Smooth muscle cell (in vitro differentiated cells): Measurements from ENCODE around the gene BARD1. TPM values are rescaled to one million over a fixed set of nuclear protein-coding genes. Genes with fewer than 3 reads are reported as not detected.
"Not testable (repeated sequence)": the region's sequence is repeated elsewhere in the genome, so short reads cannot be mapped to it uniquely, and the experiment has no call there.

ENCODE experiments used
- DNase-seq: peaks from one replicate; lab custom pipeline; 2025; ENCODE audit not compliant: unreplicated experiment; lab: John Stamatoyannopoulos, UW
- H2AFZ ChIP-seq: fragments of 200-600 bp; sonication (generic); 2 replicates; pipeline ENCODE4 v1.6.0; 2016; ENCODE audit warnings: antibody characterized with exemption, low read depth, mild to moderate bottlenecking
- H3F3A ChIP-seq: fragments of 200-600 bp; sonication (generic); 2 replicates; pipeline ENCODE4 v1.6.0; 2017; ENCODE audit warnings: antibody characterized with exemption, low read depth
- H3K27ac ChIP-seq: fragments of 200-600 bp; sonication (generic); 2 replicates; pipeline ENCODE4 v1.5.1; 2016; ENCODE audit warnings: low read depth, mild to moderate bottlenecking
- H3K27me3 ChIP-seq: fragments of 200-600 bp; sonication (generic); 2 replicates; pipeline ENCODE4 v1.6.1; 2016; ENCODE audit warnings: low read depth, mild to moderate bottlenecking
- H3K36me3 ChIP-seq: fragments of 200-600 bp; sonication (generic); 2 replicates; pipeline ENCODE4 v1.5.1; 2016; ENCODE audit warnings: low read depth
- H3K4me1 ChIP-seq: fragments of 200-600 bp; sonication (generic); 2 replicates; pipeline ENCODE4 v1.5.1; 2016; ENCODE audit warnings: low read depth
- H3K4me2 ChIP-seq: fragments of 200-600 bp; sonication (generic); 2 replicates; pipeline ENCODE4 v1.6.0; 2016; ENCODE audit warnings: mild to moderate bottlenecking
- H3K4me3 ChIP-seq: fragments of 200-600 bp; sonication (generic); 2 replicates; pipeline ENCODE4 v1.5.1; 2016; ENCODE audit warnings: mild to moderate bottlenecking
- H3K79me2 ChIP-seq: fragments of 200-600 bp; sonication (generic); 2 replicates; pipeline ENCODE4 v1.6.0; 2016; ENCODE audit warnings: low read depth, mild to moderate bottlenecking
- H3K9ac ChIP-seq: fragments of 200-600 bp; sonication (generic); 2 replicates; pipeline ENCODE4 v1.6.0; 2016; ENCODE audit warnings: low read depth
- H3K9me3 ChIP-seq: fragments of 200-600 bp; sonication (generic); replicated peaks from 2 replicates; pipeline ENCODE4 v1.5.1; 2016; ENCODE audit warnings: low read depth
- H4K20me1 ChIP-seq: fragments of 200-600 bp; sonication (generic); 2 replicates; pipeline ENCODE4 v1.6.0; 2016; ENCODE audit warnings: low read depth
- CTCF ChIP-seq: fragments of 200-600 bp; sonication (generic); IDR thresholded peaks from 2 replicates; pipeline ENCODE4 v1.5.1; 2017; ENCODE audit warnings: borderline replicate concordance, mild to moderate bottlenecking, antibody characterized with exemption; ENCODE audit not compliant: insufficient read depth, poor library complexity, severe bottlenecking
- WGBS: methylation state at CpG from one replicate; pipeline ENCODE4 v1.1.7; 2016; ENCODE audit warnings: low lambda C conversion rate; 5-methylcytosine and 5-hydroxymethylcytosine counted together
- polyA plus RNA-seq: library from polyadenylated mRNA; unstranded; fragments of >200 nt; fragmentation: Nextera tagmentation; extraction: Ambion mirVana; gene quantifications from 2 replicates; pipeline ENCODE4 v1.2.1, GENCODE V29; 2016
- total RNA-seq: library from RNA; depleted of rRNA; stranded (reverse); fragments of >200 nt; gene quantifications from 2 replicates; pipeline ENCODE4 v1.2.3, GENCODE V29; 2014

BARD1 gene
- total and polyA plus RNA-seq, 2 experiments from 2014 or later, result 6.0 to 9.9 TPM

- Histone ChIP-seq H2AFZ (no peak overlapping the region), H3K4me3 (no peak overlapping the region), H3K4me1 (peaks cover under 1% of the 10 kb centered on the region), H3K79me2 (peaks cover 77% of the 10 kb centered on the region), H3K27ac (no peak overlapping the region), H3K9ac (no peak overlapping the region), H3F3A (no peaks in the 10 kb centered on the region), H3K27me3 (no peaks in the 10 kb centered on the region), H3K9me3 (no peaks in the 10 kb centered on the region), H3K4me2 (no peak overlapping the region), H4K20me1 (no peaks in the 10 kb centered on the region), H3K36me3 (no peaks in the 10 kb centered on the region)
- TF ChIP-seq CTCF, result no peak
- DNase-seq, result no peak
- 95% methylated on average over 3 of the region's 3 CpGs for WGBS
These were observed 7.6 kb downstream of the BARD1 start for GRCh38 chr2:214801768-214802397.

DNA sequence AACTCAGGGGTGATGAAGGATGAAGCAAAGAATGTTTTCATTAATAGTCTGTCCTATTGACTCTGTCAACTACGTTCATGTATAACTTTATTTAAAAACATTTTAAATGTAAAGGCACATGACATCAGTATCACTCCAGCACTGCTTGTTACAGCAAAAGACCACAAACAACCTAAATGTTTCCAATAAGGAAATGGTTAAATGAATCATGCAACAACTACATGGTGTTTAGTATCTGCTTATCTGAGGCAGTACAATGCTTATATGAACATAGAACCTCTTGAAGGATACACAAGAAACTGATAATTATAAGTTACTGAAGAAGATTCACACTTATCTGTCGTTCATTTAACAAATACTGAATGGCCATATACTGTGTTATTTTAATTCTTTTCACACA is 8.4 kb downstream of the BARD1 start:
- Histone ChIP-seq H3F3A (no peaks in the 10 kb centered on the region), H3K4me3 (no peak overlapping the region), H2AFZ (no peak overlapping the region), H3K4me1 (no peaks in the 10 kb centered on the region), H3K9ac (no peak overlapping the region), H3K9me3 (no peaks in the 10 kb centered on the region), H4K20me1 (no peaks in the 10 kb centered on the region), H3K27ac (no peak overlapping the region), H3K4me2 (no peak overlapping the region), H3K36me3 (no peaks in the 10 kb centered on the region), H3K79me2 (peaks cover 69% of the 10 kb centered on the region), H3K27me3 (no peaks in the 10 kb centered on the region)
- DNase-seq, result no peak
- TF ChIP-seq CTCF, result no peak
- WGBS, result 88% methylated on average over 2 of the region's 2 CpGs

DNA sequence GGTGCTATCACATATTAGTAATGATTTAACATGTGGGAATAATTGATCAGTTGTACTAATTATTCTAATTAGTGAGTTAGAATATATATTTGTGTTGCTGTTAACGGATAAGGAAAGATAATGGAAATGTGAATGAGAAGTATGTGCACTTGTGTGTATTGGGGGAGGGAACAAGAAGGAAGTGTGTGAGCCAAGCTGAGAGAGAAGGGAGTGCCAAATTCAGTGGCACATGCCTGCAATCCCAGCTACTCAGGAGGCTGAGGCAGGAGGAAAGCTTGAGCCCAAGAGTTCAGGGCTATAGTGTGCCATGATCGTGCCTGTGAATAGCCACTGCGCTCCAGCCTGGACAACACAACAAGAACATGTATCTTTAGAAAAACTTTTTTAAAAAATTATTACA is 9.3 kb downstream of the BARD1 start:
- DNase-seq, result no peak
- Histone ChIP-seq H3K79me2 (peaks cover 60% of the 10 kb centered on the region), H4K20me1 (no peaks in the 10 kb centered on the region), H3K27ac (no peak overlapping the region), H3K4me1 (no peaks in the 10 kb centered on the region), H3K4me2 (no peak overlapping the region), H3K9me3 (no peaks in the 10 kb centered on the region), H3K27me3 (no peaks in the 10 kb centered on the region), H3K36me3 (no peaks in the 10 kb centered on the region), H3K4me3 (no peak overlapping the region), H3K9ac (no peak overlapping the region), H2AFZ (no peak overlapping the region), H3F3A (no peaks in the 10 kb centered on the region)
- no peak for TF ChIP-seq CTCF
- WGBS, result 98% methylated on average over 3 of the region's 3 CpGs

DNA sequence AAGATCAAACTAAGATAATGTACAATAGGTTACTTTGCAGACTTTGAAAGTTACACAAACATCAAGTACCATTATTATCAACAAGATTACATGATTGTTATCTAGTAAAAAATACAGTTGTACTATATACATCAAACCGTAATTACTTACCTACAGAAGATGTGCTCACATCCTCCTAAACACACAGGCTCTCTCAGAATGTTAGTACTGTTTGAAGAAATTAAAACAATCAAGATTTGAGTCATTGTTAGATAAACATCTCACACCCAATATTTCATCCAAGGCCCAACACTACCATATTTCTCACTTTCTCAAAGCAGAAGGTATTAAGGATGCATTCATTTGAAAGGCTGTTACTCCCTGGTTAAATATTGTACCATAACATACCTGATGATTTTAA is 12.6 kb downstream of the BARD1 start:
- H3K4me3 ChIP-seq, result no peak overlapping the region
- no peak overlapping the region for H3K27ac ChIP-seq
- no peaks in the 10 kb centered on the region for H4K20me1 ChIP-seq
- no peaks in the 10 kb centered on the region for H3F3A ChIP-seq
- no peaks in the 10 kb centered on the region for H3K9me3 ChIP-seq
- WGBS, result 79% methylated on average over 1 of the region's 1 CpG
- H3K4me1 ChIP-seq, result no peaks in the 10 kb centered on the region
- H3K79me2 ChIP-seq, result peaks cover 35% of the 10 kb centered on the region
- no peak overlapping the region for H3K4me2 ChIP-seq
- no peak for DNase-seq
- TF ChIP-seq CTCF, result no peak
- H2AFZ ChIP-seq, result no peak overlapping the region
- no peaks in the 10 kb centered on the region for H3K27me3 ChIP-seq
- H3K9ac ChIP-seq, result no peak overlapping the region
- no peaks in the 10 kb centered on the region for H3K36me3 ChIP-seq

DNA sequence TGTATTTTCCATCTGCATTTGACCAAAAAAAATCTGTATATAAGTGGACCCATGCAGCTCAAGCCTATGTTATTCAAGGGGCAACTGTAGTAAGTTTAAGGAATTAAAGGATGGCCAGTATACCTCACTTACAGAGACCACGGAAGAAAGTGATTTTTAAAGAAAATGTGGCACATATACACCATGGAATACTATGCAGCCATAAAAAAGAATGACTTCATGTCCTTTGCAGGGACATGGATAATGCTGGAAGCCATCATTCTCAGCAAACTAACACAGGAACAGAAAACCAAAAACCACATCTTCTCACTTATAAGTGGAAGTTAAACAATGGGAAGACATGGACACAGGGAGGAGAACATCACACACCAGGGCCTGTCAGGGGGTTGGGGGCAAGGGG is 26.3 kb downstream of the BARD1 start:
- not testable (repeated sequence) for H3K4me1 ChIP-seq, H2AFZ ChIP-seq, H3K27me3 ChIP-seq, H3K9me3 ChIP-seq, H3F3A ChIP-seq, H3K4me3 ChIP-seq, DNase-seq, H3K4me2 ChIP-seq, H4K20me1 ChIP-seq, H3K9ac ChIP-seq, H3K36me3 ChIP-seq, H3K27ac ChIP-seq
- H3K79me2 ChIP-seq, result peaks cover 15% of the 10 kb centered on the region
- WGBS, result 97% methylated on average over 1 of the region's 1 CpG
